A549 (cell line): ENCODE results near the gene C18orf63. TPM values are rescaled to one million over a fixed set of nuclear protein-coding genes. Genes with fewer than 3 reads are reported as not detected.

Experiments used
- polyA plus RNA-seq, 4 experiments: library from polyadenylated mRNA; depleted of rRNA in 3 of 4; stranded (reverse); fragments of >200 nt; fragmentation: RNase III in 1 of 4; extraction: RNeasy Plus Mini Kit Qiagen cat#74134 plus additional on column Dnase treatment in 1 of 4; gene quantifications; 2 replicates in 3 of 4; 3 replicates in 1 of 4; pipeline ENCODE4 v1.2.3, GENCODE V29; 2011 to 2017

The C18orf63 gene
- polyA plus RNA-seq, 2 of the 4 experiments (the other 2 are of a cell fraction), result not detected

Other genes starting within 250 kb of the C18orf63 start
- 1.7 and 2.3 TPM in 2 replicates for gene FBXO15, start 168.0 kb upstream of the C18orf63 start, polyA plus RNA-seq (2011; rRNA removed)
- gene FBXO15, start 168.0 kb upstream of the C18orf63 start, polyA plus RNA-seq (2017; fragmentation: RNase III; extraction: RNeasy Plus Mini Kit Qiagen cat#74134 plus additional on column Dnase treatment), result 0.83 to 1.4 TPM (median 1.3 TPM) in 3 replicates
- 56.4 and 64.6 TPM in 2 replicates for gene TIMM21, start 167.3 kb upstream of the C18orf63 start, polyA plus RNA-seq (2011; rRNA removed)
- 52.3 to 64.1 TPM (median 61.4 TPM) in 3 replicates for gene TIMM21, start 167.3 kb upstream of the C18orf63 start, polyA plus RNA-seq (2017; fragmentation: RNase III; extraction: RNeasy Plus Mini Kit Qiagen cat#74134 plus additional on column Dnase treatment)
- gene CYB5A, start 23.9 kb upstream of the C18orf63 start, polyA plus RNA-seq (2011; rRNA removed), result 132 and 134 TPM in 2 replicates
- gene CYB5A, start 23.9 kb upstream of the C18orf63 start, polyA plus RNA-seq (2017; fragmentation: RNase III; extraction: RNeasy Plus Mini Kit Qiagen cat#74134 plus additional on column Dnase treatment), result 227 to 287 TPM (median 267 TPM) in 3 replicates
- gene DIPK1C, start 141.5 kb downstream of the C18orf63 start, polyA plus RNA-seq (2011; rRNA removed), result not detected in 2 replicates
- gene DIPK1C, start 141.5 kb downstream of the C18orf63 start, polyA plus RNA-seq (2017; fragmentation: RNase III; extraction: RNeasy Plus Mini Kit Qiagen cat#74134 plus additional on column Dnase treatment), result not detected in 3 replicates
- 77.6 and 93.7 TPM in 2 replicates for gene CNDP2, start 180.5 kb downstream of the C18orf63 start, polyA plus RNA-seq (2011; rRNA removed)
- 104 to 107 TPM (median 106 TPM) in 3 replicates for gene CNDP2, start 180.5 kb downstream of the C18orf63 start, polyA plus RNA-seq (2017; fragmentation: RNase III; extraction: RNeasy Plus Mini Kit Qiagen cat#74134 plus additional on column Dnase treatment)
- gene CNDP1, start 218.7 kb downstream of the C18orf63 start, polyA plus RNA-seq (2011; rRNA removed), result 0.16 TPM in 1 of 2 replicates, not detected in the other
- not detected in 3 replicates for gene CNDP1, start 218.7 kb downstream of the C18orf63 start, polyA plus RNA-seq (2017; fragmentation: RNase III; extraction: RNeasy Plus Mini Kit Qiagen cat#74134 plus additional on column Dnase treatment)